ENCODE measurements around the gene EPG5. TPM values are rescaled to one million over a fixed set of nuclear protein-coding genes. Genes with fewer than 3 reads are reported as not detected.

EPG5 gene
- total and polyA plus RNA-seq, 9 of the 15 experiments (the other 6 are each of a cell fraction or from before 2014, with no cell fraction given) = 1.3 to 10.7 (median 5.2) TPM

GRCh38 chr18:45995461-45995860 lies 28.3 kb upstream of the EPG5 start:
- Histone ChIP-seq H4K20me1 (replicated peaks; ENCODE audit: control insufficient read depth, insufficient read depth, low read length) (no peaks in the 10 kb centered on the region), H3K27me3 (ENCODE audit: control insufficient read depth in 2 of 2, insufficient read depth in 2 of 2, low read length in 2 of 2) (no peaks in the 10 kb centered on the region), H2AFZ (ENCODE audit: low read depth, low read length) (no peak overlapping the region), H3K9ac (ENCODE audit: insufficient read depth in 1 of 2, low read depth in 2 of 2, low read length in 2 of 2) (no peak overlapping the region), H3K36me3 (ENCODE audit: control insufficient read depth, insufficient read depth, low read length) (peaks cover 31% of the 10 kb centered on the region; the same call in 2 of the 3 replicates), H3K9me1 (ENCODE audit: control insufficient read depth, insufficient read depth, low read length) (no peaks in the 10 kb centered on the region), H3K4me2 (ENCODE audit: insufficient read depth, low read length) (no peak overlapping the region), H3K79me2 (ENCODE audit: control insufficient read depth, insufficient read depth, low read length) (no peaks in the 10 kb centered on the region), H3K9me3 (replicated peaks; ENCODE audit: control insufficient read depth, insufficient read depth, low read depth, low read length) (no peaks in the 10 kb centered on the region), H3K4me3 (no peak overlapping the region), H3K4me1 (replicated peaks in 1 of 2; ENCODE audit: control insufficient read depth in 2 of 2, insufficient read depth in 2 of 2, low read length in 2 of 2) (peaks cover 4 to 21% of the 10 kb centered on the region in 2 experiments; a peak in 4 of 5 replicates), H3K27ac (ENCODE audit: extremely low read depth, low read depth, low read length) (no peak overlapping the region)
- TF ChIP-seq ID3 (CRISPR knock-in tag; IDR thresholded peaks at IDR 0.05) = no peak
- TF ChIP-seq ID3 (tag; IDR thresholded peaks at IDR 0.05) = no peak
- TF ChIP-seq EP400 (IDR thresholded peaks at IDR 0.05) = no peak
- no peak for TF ChIP-seq ZNF224 (CRISPR knock-in tag; IDR thresholded peaks at IDR 0.05)
- TF ChIP-seq MGA (IDR thresholded peaks at IDR 0.05) = no peak
- no peak for TF ChIP-seq ZNF280A (IDR thresholded peaks at IDR 0.05; ENCODE audit: low read depth, partially characterized antibody)
- TF ChIP-seq CC2D1A (IDR thresholded peaks at IDR 0.05) = no peak
- no peak for TF ChIP-seq PHB (CRISPR knock-in tag; IDR thresholded peaks at IDR 0.05)
- TF ChIP-seq KLF10 (CRISPR knock-in tag; IDR thresholded peaks at IDR 0.05) = no peak
- no peak for TF ChIP-seq ZKSCAN3 (CRISPR knock-in tag; IDR thresholded peaks at IDR 0.05)
- no peak for TF ChIP-seq MTF1 (CRISPR knock-in tag; IDR thresholded peaks at IDR 0.05; ENCODE audit: borderline replicate concordance)
- ATAC-seq (no peak), DNase-seq (ENCODE audit: extremely low read depth in 1 of 4, low spot score in 3 of 4) (no peak), FAIRE-seq (no peak)
- ChIA-PET CTCF (ENCODE audit: low intra/inter-chr PET ratio) (no interaction called here), POLR2A (no interaction called here)
- in situ Hi-C loops (cut with MboI) = no loop called here
- BruUV-seq (replicated peaks) = no TSS peak
- intact Hi-C loops (cut with micrococcal nuclease) = no loop called here
- WGBS (ENCODE audit: insufficient coverage, low coverage, missing lambda C conversion rate) = 100% methylated on average over 2 of the region's 3 CpGs
